OCI-LY3 (cell line): ENCODE measurements around the gene GSTM4.

Source experiments
- H2AFZ ChIP-seq: fragments of 200-600, 300-600 bp; shearing (Covaris generic); 2 replicates; pipeline ENCODE4 v1.6.0; 2014; ENCODE audit warnings: antibody characterized with exemption, low read depth, low read length
- H3K27ac ChIP-seq: fragments of 200-600, 300-600 bp; sonication (generic); 2 replicates; pipeline ENCODE4 v1.5.1; 2014; ENCODE audit warnings: mild to moderate bottlenecking, low read length, moderate library complexity, mixed read lengths
- H3K27me3 ChIP-seq: fragments of 200-600, 300-600 bp; sonication (generic); 2 replicates; pipeline ENCODE4 v1.6.1; 2014; ENCODE audit warnings: low read depth, low read length, mixed read lengths
- H3K36me3 ChIP-seq: fragments of 200-600, 300-600 bp; sonication (generic); replicated peaks from 2 replicates; pipeline ENCODE3; 2014; ENCODE audit warnings: low read depth, low read length, mixed read lengths
- H3K4me1 ChIP-seq: fragments of 300-600, 200-600 bp; sonication (generic); 2 replicates; pipeline ENCODE4 v1.6.1; 2014; ENCODE audit warnings: low read length, mixed read lengths
- H3K4me2 ChIP-seq: fragments of 200-600, 300-600 bp; sonication (generic); 2 replicates; pipeline ENCODE4 v1.6.1; 2014; ENCODE audit warnings: low read length, mixed read lengths
- H3K4me3 ChIP-seq: fragments of 300-600, 200-600 bp; sonication (generic); 2 replicates; pipeline ENCODE4 v1.5.1; 2014; ENCODE audit warnings: antibody characterized with exemption, mild to moderate bottlenecking, low read length, moderate library complexity
- H3K79me2 ChIP-seq: fragments of 300-600, 200-600 bp; shearing (Covaris generic); 2 replicates; pipeline ENCODE4 v1.6.1; 2014; ENCODE audit warnings: mild to moderate bottlenecking, low read length, mixed read lengths
- H3K9ac ChIP-seq: fragments of 300-600, 200-600 bp; shearing (Covaris generic); 2 replicates; pipeline ENCODE4 v1.6.0; 2014; ENCODE audit warnings: mild to moderate bottlenecking, low read length, moderate library complexity
- H3K9me3 ChIP-seq: fragments of 200-600, 300-600 bp; shearing (Covaris generic); 2 replicates; pipeline ENCODE4 v1.6.1; 2014; ENCODE audit warnings: low read length, mixed read lengths; ENCODE audit not compliant: insufficient read depth
- H4K20me1 ChIP-seq: fragments of 200-600, 300-600 bp; sonication (generic); 2 replicates; pipeline ENCODE4 v1.6.1; 2016; ENCODE audit warnings: low read length, mixed read lengths; ENCODE audit not compliant: insufficient read depth
- CTCF ChIP-seq: fragments of 200-600, 300-600 bp; sonication (generic); IDR thresholded peaks from 2 replicates; pipeline ENCODE4 v1.5.1; 2014; ENCODE audit warnings: antibody characterized with exemption, low read length, low read depth
- EZH2phosphoT487 ChIP-seq: fragments of 200-600 bp; shearing (Covaris generic); IDR thresholded peaks from 2 replicates; pipeline ENCODE4 v1.6.1; 2018; ENCODE audit warnings: antibody characterized with exemption, mixed run types, low read depth

GSTM4 gene

GRCh38 chr1:109622895-109623294, 33.0 kb upstream of the GSTM4 start:
- no peak overlapping the region for H3K9ac ChIP-seq
- peaks cover 50% of the 10 kb centered on the region for H3K79me2 ChIP-seq
- H3K27ac ChIP-seq, result no peak overlapping the region
- TF ChIP-seq EZH2phosphoT487 (no peak), CTCF (no peak)
- no peak overlapping the region for H3K4me3 ChIP-seq
- peaks cover 7% of the 10 kb centered on the region; the same call in 1 of the 2 replicates for H4K20me1 ChIP-seq
- no peak overlapping the region for H2AFZ ChIP-seq
- H3K9me3 ChIP-seq, result no peaks in the 10 kb centered on the region
- peaks cover 9% of the 10 kb centered on the region for H3K4me1 ChIP-seq
- H3K4me2 ChIP-seq, result no peak overlapping the region
- no peaks in the 10 kb centered on the region for H3K27me3 ChIP-seq
- no peaks in the 10 kb centered on the region for H3K36me3 ChIP-seq

- Histone ChIP-seq H3K27me3 (no peaks in the 10 kb centered on the region), H3K9ac (no peak overlapping the region), H3K4me3 (no peak overlapping the region), H3K36me3 (no peaks in the 10 kb centered on the region), H3K9me3 (no peaks in the 10 kb centered on the region), H2AFZ (no peak overlapping the region), H3K27ac (no peak overlapping the region), H3K4me1 (peaks cover 6% of the 10 kb centered on the region), H4K20me1 (peaks cover 7% of the 10 kb centered on the region; the same call in 1 of the 2 replicates), H3K4me2 (no peak overlapping the region), H3K79me2 (peaks cover 50% of the 10 kb centered on the region)
- TF ChIP-seq EZH2phosphoT487 (no peak), CTCF (no peak)
Observed at GRCh38 chr1:109623601-109624161, 32.2 kb upstream of the GSTM4 start.

GRCh38 chr1:109624201-109625010, 31.5 kb upstream of the GSTM4 start:
- Histone ChIP-seq H3K4me1 (no peaks in the 10 kb centered on the region), H3K27ac (no peak overlapping the region), H3K9ac (no peak overlapping the region)

More at GRCh38 chr1:109624201-109625010, 31.5 kb upstream of the GSTM4 start:
- TF ChIP-seq EZH2phosphoT487 (no peak), CTCF (no peak)
- H4K20me1 ChIP-seq, result peaks cover 7% of the 10 kb centered on the region; the same call in 1 of the 2 replicates
- H2AFZ ChIP-seq, result no peak overlapping the region
- no peaks in the 10 kb centered on the region for H3K9me3 ChIP-seq
- no peaks in the 10 kb centered on the region for H3K27me3 ChIP-seq
- no peak overlapping the region for H3K4me3 ChIP-seq
- no peak overlapping the region for H3K4me2 ChIP-seq
- H3K36me3 ChIP-seq, result no peaks in the 10 kb centered on the region
- peaks cover 50% of the 10 kb centered on the region for H3K79me2 ChIP-seq
